Epithelial cell of proximal tubule (primary cell): ENCODE data around the gene MRPL58. TPM values are rescaled to one million over a fixed set of nuclear protein-coding genes. Genes with fewer than 3 reads are reported as not detected.
A peak's percentile ranks its signal among the peaks of the same experiment; 100 is the strongest.

ENCODE experiments used
- DNase-seq: peaks from one replicate; pipeline ENCODE4 v3.0.0-alpha.2; 2011; ENCODE audit warnings: low read depth
- H3K4me3 ChIP-seq: 2 replicates; pipeline ENCODE4 v1.5.1; 2011; ENCODE audit warnings: low read depth, mild to moderate bottlenecking, low read length
- total RNA-seq: library from RNA; depleted of rRNA; stranded (reverse); fragments of >200 nt; gene quantifications from 2 replicates; pipeline ENCODE4 v1.2.3, GENCODE V29; 2015
- TF ChIP-seq, protein P1 (sequence below): conservative IDR thresholded peaks from 2 replicates; pipeline ENCODE4 v1.5.1; 2012; ENCODE audit warnings: low read depth, mild to moderate bottlenecking, low read length

The MRPL58 gene
- total RNA-seq, 1 donor from 2014 or later: 52.2 TPM

DNA sequence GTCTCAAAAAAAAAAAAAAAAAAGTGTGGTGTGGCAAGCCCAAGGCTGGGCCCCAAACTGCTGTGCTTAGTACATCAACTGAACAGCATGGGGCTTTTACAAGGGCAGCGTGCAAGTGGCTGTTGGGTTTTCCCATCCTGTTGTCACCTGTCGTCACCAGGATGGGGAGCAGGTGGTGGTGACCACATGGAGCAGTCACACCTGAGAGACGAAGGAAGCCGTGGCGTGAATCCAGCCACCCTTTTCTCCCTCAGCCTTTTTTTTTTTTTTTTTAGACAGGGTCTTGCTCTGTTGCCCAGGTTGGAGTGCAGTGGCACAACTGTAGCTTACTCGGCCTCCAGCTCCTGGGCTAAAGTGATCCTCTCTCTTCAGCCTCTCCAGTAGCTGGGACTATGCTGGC, 4.1 kb upstream of the MRPL58 start:
- no peak overlapping the region for H3K4me3 ChIP-seq
- TF ChIP-seq, protein P1, sequence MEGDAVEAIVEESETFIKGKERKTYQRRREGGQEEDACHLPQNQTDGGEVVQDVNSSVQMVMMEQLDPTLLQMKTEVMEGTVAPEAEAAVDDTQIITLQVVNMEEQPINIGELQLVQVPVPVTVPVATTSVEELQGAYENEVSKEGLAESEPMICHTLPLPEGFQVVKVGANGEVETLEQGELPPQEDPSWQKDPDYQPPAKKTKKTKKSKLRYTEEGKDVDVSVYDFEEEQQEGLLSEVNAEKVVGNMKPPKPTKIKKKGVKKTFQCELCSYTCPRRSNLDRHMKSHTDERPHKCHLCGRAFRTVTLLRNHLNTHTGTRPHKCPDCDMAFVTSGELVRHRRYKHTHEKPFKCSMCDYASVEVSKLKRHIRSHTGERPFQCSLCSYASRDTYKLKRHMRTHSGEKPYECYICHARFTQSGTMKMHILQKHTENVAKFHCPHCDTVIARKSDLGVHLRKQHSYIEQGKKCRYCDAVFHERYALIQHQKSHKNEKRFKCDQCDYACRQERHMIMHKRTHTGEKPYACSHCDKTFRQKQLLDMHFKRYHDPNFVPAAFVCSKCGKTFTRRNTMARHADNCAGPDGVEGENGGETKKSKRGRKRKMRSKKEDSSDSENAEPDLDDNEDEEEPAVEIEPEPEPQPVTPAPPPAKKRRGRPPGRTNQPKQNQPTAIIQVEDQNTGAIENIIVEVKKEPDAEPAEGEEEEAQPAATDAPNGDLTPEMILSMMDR: no peak
- DNase-seq: no peak

DNA sequence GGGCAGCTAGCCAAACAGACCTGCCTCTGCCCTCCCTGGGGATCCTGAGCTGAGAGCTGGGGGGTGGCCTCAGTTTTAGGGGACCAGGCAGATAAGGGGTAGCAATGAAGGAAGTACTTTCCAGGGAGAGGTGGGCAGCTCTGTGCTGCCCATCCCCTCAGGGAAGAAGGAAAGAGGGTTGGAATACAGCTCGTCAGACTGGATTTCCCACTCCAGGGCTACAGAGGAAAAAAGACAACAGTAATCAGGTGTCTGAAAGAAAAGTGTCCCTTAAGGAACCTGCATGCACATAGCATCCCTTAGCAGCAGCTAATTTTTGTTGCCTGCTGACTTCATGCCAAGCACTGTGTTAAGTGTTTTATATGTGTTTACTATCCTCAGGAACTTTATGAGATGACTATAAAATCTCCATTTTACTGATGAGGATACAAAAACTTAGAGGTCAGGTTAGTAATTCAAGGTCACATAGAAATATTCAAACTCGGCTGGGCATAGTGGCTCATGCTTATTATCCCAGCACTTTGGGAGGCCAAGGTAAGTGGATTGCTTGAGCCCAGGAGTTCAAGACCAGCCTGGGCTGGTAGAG, 3.2 kb upstream of the MRPL58 start:
- no peak for DNase-seq
- no peak overlapping the region for H3K4me3 ChIP-seq
- TF ChIP-seq, protein P1: no peak

DNA sequence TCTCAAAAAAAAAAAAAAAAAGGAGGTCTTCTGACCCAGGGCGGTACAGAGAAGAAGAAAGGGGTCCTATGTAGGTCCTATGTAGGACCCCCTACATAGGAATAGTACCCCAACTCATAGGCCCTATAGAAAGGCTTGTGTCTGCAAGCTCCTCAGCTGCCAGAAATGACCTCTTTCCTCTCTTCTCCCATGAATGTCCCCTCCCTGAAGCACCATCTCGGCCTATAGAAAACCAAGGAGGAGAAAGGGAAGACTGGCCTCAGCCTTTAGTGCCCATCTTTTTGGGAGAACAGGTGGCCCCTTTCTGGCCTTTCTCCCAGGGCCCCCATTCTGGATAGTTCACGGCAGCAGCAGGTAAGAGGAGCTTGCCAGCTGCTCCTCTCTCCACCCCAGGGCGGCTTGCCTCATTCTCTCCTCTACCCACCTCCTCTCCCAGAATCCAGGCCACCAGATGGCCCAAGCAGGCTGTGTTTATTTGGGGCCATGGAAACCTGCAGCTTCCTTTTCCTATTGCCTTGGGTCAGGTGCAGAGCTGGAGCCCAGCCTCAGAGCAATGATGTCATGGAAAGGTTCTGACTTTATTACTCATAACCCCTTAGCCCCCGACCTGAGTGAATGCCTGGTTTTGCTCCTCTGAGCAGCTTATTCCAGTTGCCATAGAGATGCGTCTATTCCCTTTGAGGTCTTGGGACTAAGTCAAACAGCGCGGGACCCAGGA, 1.6 kb upstream of the MRPL58 start:
- no peak overlapping the region for H3K4me3 ChIP-seq
- peak; percentile 43 for DNase-seq
- TF ChIP-seq, protein P1: no peak

DNA sequence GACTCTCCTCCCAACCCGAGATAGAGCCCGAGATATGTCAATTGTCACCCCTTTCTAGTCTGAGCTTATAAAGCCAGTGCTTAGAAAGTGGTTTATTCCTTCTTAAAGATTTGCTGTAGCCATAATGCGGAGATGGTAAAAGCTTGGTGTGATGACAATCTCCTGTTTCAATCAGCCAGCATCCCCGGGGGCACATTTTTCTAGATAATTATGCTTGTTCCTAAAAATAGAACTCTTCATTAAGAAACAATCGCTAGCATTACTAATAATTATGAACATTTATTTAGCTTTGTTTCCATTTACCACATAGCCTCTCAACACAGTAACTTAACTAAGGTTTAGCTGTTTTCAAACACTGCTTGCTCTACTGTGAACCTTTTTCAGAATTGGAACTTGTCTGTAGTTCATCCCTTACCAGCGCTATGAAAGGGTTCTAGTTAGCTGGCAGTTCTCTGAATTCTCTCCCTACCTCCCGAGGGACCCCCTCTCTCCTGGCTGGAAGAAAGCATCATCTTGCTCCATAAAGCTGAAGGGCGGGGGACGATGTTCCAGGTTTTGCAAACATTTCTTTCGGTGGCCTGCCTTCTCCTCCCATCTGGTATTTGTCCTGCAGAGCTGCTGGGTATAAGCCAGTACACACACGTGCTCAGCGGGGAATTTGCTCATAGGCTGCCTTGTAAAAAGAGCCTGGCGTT, 922 bp upstream of the MRPL58 start:
- H3K4me3 ChIP-seq: peak overlapping the region; percentile 78
- TF ChIP-seq, protein P1: no peak
- no peak for DNase-seq

DNA sequence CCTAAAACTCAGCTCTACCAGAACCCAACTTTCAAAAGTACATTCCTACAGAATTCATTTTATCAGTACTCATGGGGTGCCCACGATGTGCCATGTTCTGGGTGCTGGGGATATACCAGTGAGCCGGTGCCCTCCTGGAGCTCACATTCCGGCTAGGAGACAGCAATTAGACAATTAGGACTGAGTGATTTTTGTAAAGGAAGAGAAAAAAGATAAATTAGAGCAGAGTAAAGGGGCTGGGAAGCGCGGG, 449 bp upstream of the MRPL58 start:
- TF ChIP-seq, protein P1: no peak
- H3K4me3 ChIP-seq: peak overlapping the region; percentile 78
- DNase-seq: no peak

DNA sequence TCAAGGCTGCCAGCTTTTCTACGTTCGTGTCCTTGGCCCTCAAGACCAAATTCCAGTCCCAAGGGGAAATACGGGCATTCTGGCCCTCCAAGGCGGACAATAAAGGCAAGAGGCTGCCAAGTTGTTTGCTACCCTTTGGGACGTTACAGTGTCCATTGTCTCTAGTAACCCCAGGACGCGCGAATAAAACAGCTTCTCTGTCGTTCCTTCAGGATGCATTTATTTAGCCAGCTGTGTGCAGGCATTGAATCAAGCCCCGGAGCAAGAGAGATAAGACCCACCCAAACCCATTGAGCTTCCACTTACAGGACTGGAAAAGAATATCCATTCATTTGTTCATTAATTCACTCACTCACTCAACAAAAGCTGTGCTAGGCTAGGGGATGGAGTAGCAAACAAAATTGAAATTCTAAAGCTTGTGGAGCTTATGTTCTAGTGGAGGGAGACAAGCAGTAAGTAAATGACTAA, 656 bp downstream of the MRPL58 start:
- DNase-seq: no peak
- H3K4me3 ChIP-seq: peak overlapping the region; percentile 78
- TF ChIP-seq, protein P1: no peak
